ENCODE results near the gene AVP. TPM values are rescaled to one million over a fixed set of nuclear protein-coding genes. Genes with fewer than 3 reads are reported as not detected.
"Not testable (repeated sequence)": the region's sequence is repeated elsewhere in the genome, so short reads cannot be mapped to it uniquely, and the experiment has no call there.

The AVP gene
- total RNA-seq, 4 donors from 2014 or later = 5.8 TPM; not detected in 3

DNA sequence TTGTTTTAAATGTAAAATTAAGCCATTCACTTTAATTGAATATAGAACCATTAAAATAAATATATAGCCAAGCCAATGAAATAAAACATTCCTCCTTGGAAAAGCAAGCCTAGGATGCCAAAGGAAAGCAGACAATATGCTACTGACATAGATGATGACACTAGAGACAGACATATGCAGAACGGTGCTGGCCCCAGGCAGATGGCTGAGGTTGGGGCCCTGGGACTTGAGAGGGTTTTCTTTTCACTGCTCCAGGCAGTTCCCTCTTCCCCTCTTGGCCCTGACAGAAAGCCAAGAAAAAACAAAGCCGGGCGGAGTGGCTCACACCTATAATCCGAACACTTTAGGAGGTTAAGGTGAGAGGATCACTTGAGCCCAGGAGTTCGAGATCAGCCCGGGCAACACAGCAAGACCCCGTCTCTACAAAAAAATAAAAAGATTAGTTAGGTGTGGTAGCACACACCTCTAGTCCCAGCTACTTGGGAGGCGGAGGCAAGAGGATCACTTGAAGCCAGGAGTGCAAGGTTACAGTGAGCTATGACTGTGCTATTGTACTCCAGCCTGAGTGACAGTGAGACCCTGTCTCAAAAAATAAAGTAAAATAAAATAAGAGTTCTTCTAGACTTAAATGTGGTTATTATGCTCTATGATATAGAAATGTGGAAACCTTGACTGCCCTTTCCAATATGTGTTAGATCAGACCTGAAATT lies 43.9 kb upstream of the AVP start:
- H3K4me3 ChIP-seq = no peak overlapping the region
- no peak for TF ChIP-seq POLR2A (IDR thresholded peaks at IDR 0.05)
- TF ChIP-seq, protein P1, sequence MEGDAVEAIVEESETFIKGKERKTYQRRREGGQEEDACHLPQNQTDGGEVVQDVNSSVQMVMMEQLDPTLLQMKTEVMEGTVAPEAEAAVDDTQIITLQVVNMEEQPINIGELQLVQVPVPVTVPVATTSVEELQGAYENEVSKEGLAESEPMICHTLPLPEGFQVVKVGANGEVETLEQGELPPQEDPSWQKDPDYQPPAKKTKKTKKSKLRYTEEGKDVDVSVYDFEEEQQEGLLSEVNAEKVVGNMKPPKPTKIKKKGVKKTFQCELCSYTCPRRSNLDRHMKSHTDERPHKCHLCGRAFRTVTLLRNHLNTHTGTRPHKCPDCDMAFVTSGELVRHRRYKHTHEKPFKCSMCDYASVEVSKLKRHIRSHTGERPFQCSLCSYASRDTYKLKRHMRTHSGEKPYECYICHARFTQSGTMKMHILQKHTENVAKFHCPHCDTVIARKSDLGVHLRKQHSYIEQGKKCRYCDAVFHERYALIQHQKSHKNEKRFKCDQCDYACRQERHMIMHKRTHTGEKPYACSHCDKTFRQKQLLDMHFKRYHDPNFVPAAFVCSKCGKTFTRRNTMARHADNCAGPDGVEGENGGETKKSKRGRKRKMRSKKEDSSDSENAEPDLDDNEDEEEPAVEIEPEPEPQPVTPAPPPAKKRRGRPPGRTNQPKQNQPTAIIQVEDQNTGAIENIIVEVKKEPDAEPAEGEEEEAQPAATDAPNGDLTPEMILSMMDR (IDR thresholded peaks at IDR 0.05) = no peak
- no peaks in the 10 kb centered on the region for H3K4me1 ChIP-seq
- DNase-seq = peak in 1 of 3 donors; percentile 7
- no peak overlapping the region for H3K27ac ChIP-seq
- no peaks in the 10 kb centered on the region for H3K27me3 ChIP-seq
- peaks cover 0 to 15% (median 2%) of the 10 kb centered on the region in 4 donors for H3K9me3 ChIP-seq
- peaks cover 0 to 9% (median 0%) of the 10 kb centered on the region in 3 donors for H3K36me3 ChIP-seq

DNA sequence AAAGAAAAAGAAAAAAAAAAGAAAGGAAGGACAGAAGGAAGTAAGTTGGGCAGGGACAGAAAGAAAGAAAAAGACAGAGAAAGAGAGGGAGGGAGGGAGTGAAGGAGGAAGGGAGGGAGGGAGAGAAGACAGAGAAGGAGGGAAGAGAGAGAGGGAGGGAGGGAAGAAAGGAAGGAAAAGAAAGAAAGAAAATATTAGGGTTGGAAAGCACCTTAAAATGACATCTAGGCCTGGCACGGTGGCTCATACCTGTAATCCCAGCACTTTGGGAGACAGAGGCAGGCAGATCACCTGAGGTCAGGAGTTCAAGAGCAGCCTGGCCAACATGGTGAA lies 42.0 kb upstream of the AVP start:
- Histone ChIP-seq H3K4me1 (no peaks in the 10 kb centered on the region), H3K27me3 (no peaks in the 10 kb centered on the region), H3K27ac (no peak overlapping the region), H3K36me3 (peaks cover 0 to 27% (median 0%) of the 10 kb centered on the region in 3 donors), H3K9me3 (peaks cover 0 to 15% (median 2%) of the 10 kb centered on the region in 4 donors), H3K4me3 (no peak overlapping the region)
- TF ChIP-seq, protein P1 (IDR thresholded peaks at IDR 0.05) = no peak
- no peak for TF ChIP-seq POLR2A (IDR thresholded peaks at IDR 0.05)
- no peak for DNase-seq

DNA sequence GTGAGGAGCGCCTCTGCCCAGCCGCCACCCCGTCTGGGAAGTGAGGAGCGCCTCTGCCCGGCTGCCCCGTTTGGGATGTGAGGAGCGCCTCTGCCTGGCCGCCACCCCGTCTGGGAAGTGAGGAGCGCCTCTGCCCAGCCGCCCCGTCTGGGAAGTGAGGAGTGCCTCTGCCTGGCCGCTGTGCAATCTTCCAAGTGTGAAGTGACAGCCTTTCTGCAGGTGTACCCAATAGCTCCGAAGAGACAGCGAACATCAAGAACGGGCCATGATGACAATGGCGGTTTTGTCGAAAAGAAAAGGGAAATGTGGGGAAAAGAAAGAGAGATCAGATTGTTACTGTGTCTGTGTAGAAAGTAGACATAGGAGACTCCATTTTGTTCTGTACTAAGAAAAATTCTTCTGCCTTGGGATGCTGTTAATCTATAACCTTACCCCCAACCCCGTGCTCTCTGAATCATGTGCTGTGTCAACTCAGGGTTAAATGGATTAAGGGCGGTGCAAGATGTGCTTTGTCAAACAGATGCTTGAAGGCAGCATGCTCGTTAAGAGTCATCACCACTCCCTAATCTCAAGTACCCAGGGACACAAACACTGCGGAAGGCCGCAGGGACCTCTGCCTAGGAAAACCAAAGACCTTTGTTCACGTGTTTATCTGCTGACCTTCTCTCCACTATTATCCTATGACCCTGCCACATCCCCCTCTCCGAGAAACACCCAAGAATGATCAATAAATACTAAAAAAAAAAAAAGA lies 41.4 kb upstream of the AVP start:
- H3K27ac ChIP-seq, H3K4me3 ChIP-seq, H3K4me1 ChIP-seq, H3K27me3 ChIP-seq: not testable (repeated sequence)
- DNase-seq = peak in 1 of 3 donors; percentile 3
- H3K9me3 ChIP-seq = peaks cover 0 to 15% (median 2%) of the 10 kb centered on the region in 4 donors
- peaks cover 0 to 33% (median 0%) of the 10 kb centered on the region in 3 donors for H3K36me3 ChIP-seq

DNA sequence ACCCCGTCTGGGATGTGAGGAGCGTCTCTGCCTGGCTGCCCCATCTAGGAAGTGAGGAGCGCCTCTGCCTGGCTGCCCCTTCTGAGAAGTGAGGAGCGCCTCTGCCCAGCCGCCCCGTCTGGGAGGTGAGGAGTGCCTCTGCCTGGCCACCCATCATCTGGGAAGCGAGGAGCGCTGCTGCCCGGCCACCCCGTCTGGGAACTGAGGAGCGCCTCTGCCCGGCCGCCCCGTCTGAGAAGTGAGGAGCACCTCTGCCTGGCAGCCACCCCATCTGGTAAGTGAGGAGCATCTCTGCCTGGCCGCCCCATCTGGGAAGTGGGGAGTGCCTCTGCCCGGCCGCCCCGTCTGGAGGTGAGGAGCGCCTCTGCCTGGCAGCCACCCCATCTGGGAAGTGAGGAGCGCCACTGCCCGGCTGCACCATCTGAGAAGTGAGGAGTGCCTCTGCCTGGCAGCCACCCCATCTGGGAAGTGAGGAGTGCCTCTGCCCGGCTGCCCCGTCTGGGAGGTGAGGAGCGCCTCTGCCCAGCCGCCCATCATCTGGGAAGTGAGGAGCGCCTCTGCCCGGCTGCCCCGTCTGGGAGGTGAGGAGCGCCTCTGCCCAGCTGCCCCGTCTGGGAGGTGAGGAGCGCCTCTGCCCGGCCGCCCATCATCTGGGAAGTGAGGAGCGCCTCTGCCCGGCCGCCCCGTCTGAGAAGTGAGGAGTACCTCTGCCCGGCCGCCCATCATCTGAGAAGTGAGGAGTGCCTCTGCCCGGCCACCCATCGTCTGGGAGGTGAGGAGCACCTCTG lies 40.4 kb upstream of the AVP start:
- not testable (repeated sequence) for H3K27ac ChIP-seq, H3K27me3 ChIP-seq, H3K4me3 ChIP-seq, H3K4me1 ChIP-seq
- Histone ChIP-seq H3K9me3 (peaks cover 0 to 15% (median 2%) of the 10 kb centered on the region in 4 donors), H3K36me3 (peaks cover 0 to 36% (median 0%) of the 10 kb centered on the region in 3 donors)
- peak in 1 of 3 donors; percentile 32 for DNase-seq

- peaks cover 0 to 36% (median 0%) of the 10 kb centered on the region in 3 donors for H3K36me3 ChIP-seq
- H3K4me1 ChIP-seq, H3K27ac ChIP-seq, H3K4me3 ChIP-seq, DNase-seq, H3K27me3 ChIP-seq: not testable (repeated sequence)
- H3K9me3 ChIP-seq = peaks cover 0 to 15% (median 2%) of the 10 kb centered on the region in 4 donors
These were observed 39.6 kb upstream of the AVP start for GRCh38 chr20:3124163-3124562.

GRCh38 chr20:3123542-3123941 lies 39.0 kb upstream of the AVP start:
- H3K36me3 ChIP-seq = peaks cover 0 to 36% (median 0%) of the 10 kb centered on the region in 3 donors
- H3K27me3 ChIP-seq = no peaks in the 10 kb centered on the region
- H3K4me3 ChIP-seq = no peak overlapping the region
- DNase-seq = peak in 1 of 3 donors; percentile 5
- peaks cover 0 to 15% (median 2%) of the 10 kb centered on the region in 4 donors for H3K9me3 ChIP-seq
- no peaks in the 10 kb centered on the region for H3K4me1 ChIP-seq
- TF ChIP-seq POLR2A (IDR thresholded peaks at IDR 0.05) = no peak
- TF ChIP-seq, protein P1 (IDR thresholded peaks at IDR 0.05) = no peak
- no peak overlapping the region for H3K27ac ChIP-seq

All from Peyer's patch (tissue), 4 donors.